ENCODE data around the gene OR5K3.
A peak's percentile ranks its signal among the peaks of the same experiment; 100 is the strongest.

OR5K3 gene

DNA sequence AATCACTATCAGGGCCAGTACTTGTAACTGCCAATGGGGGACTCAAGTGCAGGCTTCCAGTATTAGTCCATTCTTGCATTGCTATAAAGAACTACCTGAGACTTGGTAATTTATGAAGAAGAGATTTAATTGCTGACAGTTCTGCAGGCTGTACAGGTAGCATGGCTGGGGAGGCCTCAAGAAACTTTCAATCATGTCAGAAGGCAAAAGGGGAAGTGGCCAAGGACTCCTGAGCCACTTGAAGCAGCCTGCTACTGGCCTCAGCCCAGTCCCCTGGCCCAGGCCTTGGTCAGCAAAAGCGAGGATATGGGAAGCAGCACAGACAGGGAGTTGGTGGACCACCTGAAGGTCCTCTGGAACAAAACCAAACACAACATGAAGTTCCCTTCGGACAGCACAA lies 43.3 kb downstream of the OR5K3 start:
- peak in 1 of 4 experiments; percentile 2 for DNase-seq

DNA sequence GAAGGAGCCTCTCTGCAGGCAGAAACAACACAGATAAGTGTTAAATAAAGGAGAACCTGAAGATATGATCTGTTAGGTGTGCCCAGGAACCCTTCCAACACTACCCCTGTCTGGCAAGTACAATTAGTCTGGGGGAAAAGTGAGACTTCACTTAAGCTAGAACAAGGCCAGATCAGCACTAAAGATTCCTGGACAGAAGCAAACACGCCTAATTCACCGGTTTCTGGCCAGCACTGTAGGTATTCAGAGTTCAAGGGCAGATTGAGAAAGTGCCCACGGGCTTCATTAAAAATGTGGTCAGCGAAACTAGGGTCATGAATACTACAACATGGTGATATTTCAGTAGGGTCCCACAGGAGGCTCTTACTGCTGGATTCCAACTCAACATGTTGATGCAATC lies 43.9 kb downstream of the OR5K3 start:
- no peak for DNase-seq

DNA sequence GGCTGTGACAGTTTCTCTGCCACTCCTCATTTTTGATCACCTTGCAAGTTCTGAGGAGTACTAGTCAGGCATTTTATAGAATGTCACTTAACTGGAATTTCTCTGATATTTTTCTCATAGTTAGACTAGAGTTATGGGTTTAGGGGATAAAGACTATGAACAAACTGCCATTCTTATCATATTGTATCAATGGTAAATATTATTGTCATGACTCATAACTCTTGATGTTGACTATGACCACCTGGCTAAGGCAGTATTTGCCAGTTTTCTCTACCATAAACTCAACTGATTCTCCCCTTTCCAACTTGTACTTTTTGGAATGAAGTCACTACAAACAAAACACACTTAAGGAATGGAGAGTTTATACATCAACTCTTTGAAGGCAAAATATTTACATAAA lies 49.8 kb downstream of the OR5K3 start:
- no peak for DNase-seq
